ENCODE results near the gene TTC33.

GRCh38 chr5:40656766-40657165, 99.0 kb downstream of the TTC33 start:
- TF ChIP-seq EP300 (IDR thresholded peaks at IDR 0.05; ENCODE audit: borderline replicate concordance) (no peak), MAX (IDR thresholded peaks at IDR 0.05) (no peak), CREB1 (IDR thresholded peaks at IDR 0.05; ENCODE audit: low read depth) (no peak), TAF1 (IDR thresholded peaks at IDR 0.05; ENCODE audit: low read depth) (no peak), ZBTB7A (IDR thresholded peaks at IDR 0.05; ENCODE audit: low read depth) (no peak), RAD21 (IDR thresholded peaks at IDR 0.05; ENCODE audit: low read depth) (no peak), YY1 (IDR thresholded peaks at IDR 0.05; ENCODE audit: low read depth) (no peak)
- TF ChIP-seq, protein P1, sequence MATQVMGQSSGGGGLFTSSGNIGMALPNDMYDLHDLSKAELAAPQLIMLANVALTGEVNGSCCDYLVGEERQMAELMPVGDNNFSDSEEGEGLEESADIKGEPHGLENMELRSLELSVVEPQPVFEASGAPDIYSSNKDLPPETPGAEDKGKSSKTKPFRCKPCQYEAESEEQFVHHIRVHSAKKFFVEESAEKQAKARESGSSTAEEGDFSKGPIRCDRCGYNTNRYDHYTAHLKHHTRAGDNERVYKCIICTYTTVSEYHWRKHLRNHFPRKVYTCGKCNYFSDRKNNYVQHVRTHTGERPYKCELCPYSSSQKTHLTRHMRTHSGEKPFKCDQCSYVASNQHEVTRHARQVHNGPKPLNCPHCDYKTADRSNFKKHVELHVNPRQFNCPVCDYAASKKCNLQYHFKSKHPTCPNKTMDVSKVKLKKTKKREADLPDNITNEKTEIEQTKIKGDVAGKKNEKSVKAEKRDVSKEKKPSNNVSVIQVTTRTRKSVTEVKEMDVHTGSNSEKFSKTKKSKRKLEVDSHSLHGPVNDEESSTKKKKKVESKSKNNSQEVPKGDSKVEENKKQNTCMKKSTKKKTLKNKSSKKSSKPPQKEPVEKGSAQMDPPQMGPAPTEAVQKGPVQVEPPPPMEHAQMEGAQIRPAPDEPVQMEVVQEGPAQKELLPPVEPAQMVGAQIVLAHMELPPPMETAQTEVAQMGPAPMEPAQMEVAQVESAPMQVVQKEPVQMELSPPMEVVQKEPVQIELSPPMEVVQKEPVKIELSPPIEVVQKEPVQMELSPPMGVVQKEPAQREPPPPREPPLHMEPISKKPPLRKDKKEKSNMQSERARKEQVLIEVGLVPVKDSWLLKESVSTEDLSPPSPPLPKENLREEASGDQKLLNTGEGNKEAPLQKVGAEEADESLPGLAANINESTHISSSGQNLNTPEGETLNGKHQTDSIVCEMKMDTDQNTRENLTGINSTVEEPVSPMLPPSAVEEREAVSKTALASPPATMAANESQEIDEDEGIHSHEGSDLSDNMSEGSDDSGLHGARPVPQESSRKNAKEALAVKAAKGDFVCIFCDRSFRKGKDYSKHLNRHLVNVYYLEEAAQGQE (IDR thresholded peaks at IDR 0.05; ENCODE audit: low read depth) = no peak
- TF ChIP-seq, protein P2, sequence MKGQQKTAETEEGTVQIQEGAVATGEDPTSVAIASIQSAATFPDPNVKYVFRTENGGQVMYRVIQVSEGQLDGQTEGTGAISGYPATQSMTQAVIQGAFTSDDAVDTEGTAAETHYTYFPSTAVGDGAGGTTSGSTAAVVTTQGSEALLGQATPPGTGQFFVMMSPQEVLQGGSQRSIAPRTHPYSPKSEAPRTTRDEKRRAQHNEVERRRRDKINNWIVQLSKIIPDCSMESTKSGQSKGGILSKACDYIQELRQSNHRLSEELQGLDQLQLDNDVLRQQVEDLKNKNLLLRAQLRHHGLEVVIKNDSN (IDR thresholded peaks at IDR 0.05) = no peak
